ENCODE measurements around the gene GRM1.

DNA sequence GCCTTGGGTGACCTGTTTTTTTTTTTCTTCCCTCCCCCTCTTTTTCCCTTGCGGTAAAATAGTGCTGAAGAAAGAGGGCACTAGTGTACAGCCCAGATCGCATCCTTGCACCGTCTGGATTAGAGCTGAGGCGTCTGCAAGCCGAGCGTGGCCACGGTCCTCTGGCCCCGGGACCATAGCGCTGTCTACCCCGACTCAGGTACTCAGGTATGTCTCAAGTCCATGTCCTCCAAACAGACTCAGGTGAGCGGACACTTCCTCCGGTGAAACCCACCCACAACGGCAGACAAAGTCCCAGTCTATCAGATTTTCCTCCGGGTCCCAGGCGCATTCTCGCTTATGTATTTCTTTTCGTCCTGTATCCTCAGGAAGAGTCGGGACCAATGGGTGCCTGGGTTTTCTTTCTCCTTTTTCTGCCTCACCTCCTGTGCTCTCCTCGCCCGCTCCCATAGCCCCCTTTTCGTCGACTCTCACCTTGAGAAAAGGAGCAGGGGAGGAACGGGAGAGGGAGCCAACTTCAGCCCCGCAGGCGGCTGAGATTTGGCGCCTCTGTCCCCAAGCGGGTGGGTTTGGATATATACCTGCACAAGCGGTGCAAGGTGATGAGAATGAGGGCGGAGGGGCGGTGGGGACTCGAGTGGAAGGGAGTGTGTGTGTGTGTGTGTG, 1.1 kb upstream of the GRM1 start:
- TF ChIP-seq GATA3 (IDR thresholded peaks at IDR 0.05; ENCODE audit: low read depth, low read length) (no peak), GATA2 (IDR thresholded peaks at IDR 0.05; ENCODE audit: low read depth, low read length) (no peak)

Measured in SH-SY5Y (cell line).